ENCODE measurements around the gene NYNRIN.
A peak's percentile ranks its signal among the peaks of the same experiment; 100 is the strongest.

Gene NYNRIN

DNA sequence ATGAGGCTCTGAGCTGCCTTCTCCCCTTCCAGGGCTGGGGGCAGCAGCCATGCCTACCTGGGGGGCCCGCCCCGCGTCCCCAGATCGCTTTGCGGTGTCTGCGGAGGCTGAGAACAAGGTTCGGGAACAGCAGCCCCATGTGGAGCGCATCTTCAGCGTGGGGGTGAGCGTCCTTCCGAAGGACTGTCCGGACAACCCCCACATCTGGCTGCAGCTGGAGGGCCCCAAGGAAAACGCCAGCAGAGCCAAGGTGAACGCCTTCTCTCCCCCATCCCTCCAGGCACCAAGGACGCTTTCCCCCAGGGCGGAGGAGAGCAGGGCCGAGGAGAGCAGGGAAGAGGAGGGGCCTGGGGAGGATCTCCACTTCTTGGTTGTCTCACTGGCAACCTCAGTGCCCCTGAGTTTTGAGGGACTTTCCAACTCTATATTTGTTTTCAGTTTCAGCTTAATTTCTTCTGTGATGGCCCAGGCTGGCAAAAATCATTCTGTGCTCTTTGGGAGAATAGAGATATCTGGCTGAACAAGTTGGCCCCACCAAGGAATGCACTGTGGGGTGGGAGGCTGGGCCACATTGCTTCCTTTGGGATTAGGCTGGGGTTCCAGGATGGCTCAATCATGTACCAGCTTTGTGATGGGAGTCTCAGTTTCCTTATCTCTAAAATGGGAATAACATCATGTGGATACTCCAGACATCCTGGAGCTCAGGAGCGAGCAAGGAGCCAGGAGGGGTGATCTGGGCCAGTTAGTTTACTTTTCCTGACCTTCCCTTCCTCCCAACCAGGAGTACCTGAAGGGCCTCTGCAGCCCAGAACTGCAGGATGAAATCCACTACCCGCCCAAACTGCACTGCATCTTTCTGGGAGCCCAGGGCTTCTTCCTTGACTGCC lies 32.1 kb downstream of the NYNRIN start:
- DNase-seq (ENCODE audit: low read depth, low spot score), result no peak

- peak; percentile 89 for DNase-seq (ENCODE audit: low read depth, low spot score)
These were observed 32.9 kb downstream of the NYNRIN start for GRCh38 chr14:24431569-24432258.

GRCh38 chr14:24432259-24433131 lies 33.7 kb downstream of the NYNRIN start:
- no peak for DNase-seq (ENCODE audit: low read depth, low spot score)

DNA sequence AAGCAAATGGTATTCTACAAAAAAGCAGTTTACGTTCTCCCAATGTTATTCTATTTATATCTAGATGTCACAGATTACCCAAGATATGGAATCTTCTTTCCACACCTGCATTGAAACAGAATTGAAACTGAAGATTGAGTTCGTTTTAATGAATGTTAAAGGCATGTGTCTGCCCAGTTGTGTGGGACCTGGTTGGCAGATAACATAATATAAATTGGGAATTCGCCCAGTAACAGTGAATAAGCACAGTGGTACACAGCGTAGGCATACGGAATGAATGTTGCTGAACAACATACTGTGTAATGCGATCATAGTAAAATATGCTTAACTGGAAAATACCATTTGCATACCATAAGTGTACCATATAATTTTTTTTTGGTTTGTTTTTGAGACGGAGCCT lies 35.2 kb downstream of the NYNRIN start:
- DNase-seq (ENCODE audit: low read depth, low spot score), result no peak

- no peak for DNase-seq (ENCODE audit: low read depth, low spot score)
These were observed 35.9 kb downstream of the NYNRIN start for GRCh38 chr14:24434676-24435075.

DNA sequence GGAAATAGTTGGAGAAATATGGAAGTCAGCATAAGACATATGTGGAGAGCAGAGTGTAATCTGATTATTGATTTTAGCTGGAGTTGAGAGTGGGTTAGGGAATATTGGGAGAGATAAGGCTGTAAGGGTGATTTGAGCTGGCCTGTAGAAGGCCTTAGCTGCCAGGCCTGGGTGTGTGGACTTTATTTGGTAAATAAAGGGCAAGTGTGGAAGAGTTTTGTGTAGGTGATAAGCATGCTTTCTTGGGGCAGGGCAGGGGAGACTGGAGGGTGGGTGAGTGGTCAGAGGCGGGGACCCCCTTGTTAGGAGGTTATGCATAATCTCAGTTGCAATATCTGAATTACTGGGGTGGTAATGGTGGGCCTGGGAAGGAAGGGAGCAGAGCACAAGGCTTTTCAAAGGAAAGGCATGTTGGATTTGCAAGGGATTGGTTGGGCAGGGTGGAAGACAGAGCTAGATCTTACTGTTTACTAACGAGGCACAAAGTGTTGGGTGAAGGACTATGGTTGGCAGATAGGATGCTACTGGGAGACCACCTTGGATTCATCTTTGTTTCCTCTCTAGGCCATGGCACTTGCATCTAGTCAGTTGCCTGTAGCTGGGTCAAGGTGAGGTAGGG lies 36.5 kb downstream of the NYNRIN start:
- DNase-seq (ENCODE audit: low read depth, low spot score), result no peak

DNA sequence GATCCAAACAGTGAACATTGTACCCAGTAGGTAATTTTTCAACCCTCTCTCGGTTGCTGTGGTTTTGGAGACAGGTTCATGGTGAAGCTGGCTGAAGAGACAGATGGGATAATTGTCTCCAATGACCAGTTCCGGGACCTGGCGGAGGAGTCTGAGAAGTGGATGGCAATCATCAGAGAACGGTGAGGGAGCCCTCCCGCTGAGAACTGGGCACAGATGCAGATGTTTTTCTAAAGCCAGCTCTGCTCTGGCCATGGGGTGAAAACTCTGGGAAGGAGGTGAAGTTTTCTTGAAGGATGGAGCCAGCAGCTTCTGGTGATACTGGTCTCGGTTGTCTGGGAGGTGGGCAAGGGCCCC lies 37.2 kb downstream of the NYNRIN start:
- no peak for DNase-seq (ENCODE audit: low read depth, low spot score)

DNA sequence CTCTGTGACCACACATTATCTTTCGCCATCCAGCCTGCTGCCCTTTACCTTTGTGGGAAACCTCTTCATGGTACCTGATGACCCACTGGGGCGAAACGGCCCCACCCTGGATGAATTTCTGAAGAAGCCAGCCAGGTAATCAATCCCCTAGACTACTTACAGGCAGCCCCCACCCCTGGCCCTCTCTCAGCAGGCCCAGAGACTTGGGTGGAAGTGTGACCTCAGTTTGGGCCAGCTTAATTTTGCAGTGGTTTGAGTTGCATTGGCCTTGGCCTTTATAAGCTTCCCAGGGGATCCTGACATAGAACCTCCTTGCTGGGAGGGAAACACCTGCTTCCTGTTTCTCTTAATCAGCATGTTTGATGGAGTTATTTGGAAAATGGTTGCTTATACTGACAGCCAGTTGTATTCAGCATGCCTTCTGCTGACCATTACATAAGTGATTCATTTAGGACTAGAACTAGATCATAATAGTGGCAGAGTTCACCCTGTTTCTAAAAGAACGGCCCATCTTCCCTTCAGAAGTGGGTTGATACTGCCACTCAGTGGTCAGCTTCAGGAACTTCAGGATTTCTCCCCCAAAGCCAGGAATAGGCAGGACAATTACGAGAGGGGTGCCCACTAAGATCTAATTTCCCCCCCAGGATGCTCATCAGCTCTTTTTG lies 37.7 kb downstream of the NYNRIN start:
- DNase-seq (ENCODE audit: low read depth, low spot score), result no peak

GRCh38 chr14:24437020-24437735 lies 38.4 kb downstream of the NYNRIN start:
- no peak for DNase-seq (ENCODE audit: low read depth, low spot score)

GRCh38 chr14:24437736-24438067 lies 38.9 kb downstream of the NYNRIN start:
- no peak for DNase-seq (ENCODE audit: low read depth, low spot score)

DNA sequence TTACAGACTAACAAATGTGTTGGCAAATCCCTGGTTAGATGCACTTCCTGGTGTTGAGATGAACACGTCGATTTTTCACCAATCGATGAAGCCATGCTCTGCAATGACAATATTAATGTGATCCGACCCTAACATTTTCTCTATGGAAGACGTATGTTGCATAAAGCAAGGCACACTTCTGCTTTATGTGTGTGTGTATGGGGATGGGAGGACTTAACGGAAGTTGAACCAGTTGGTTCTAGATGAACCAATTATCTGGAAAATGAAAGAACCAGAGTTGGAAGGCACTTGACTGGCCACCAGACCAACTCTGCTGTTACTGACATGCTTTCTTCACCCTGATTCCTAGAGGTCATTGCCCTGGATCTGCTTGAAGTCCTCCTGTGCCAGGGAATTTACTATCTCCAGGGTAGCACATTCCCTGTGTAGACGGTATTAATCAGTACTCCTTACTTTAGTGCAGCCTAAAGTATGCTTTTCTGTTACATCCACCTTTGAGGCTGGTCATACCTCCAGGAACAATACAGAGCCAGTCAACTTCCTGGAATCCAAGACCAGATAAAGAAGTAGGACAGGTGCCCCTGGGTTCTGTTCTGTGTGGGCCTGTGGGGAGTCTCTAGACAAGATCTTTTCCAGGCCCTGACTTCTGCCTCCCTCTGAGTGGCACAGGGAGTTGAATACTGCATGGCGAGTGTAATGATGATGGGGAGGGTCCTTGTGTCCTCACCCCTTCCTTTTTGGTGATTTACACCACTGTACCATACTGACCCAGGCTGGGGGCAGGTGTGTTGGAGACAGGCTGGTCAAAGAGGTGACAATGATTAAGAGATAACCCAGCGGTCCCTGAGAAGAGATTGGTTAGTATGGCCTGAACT lies 39.7 kb downstream of the NYNRIN start:
- DNase-seq (ENCODE audit: low read depth, low spot score), result no peak

DNA sequence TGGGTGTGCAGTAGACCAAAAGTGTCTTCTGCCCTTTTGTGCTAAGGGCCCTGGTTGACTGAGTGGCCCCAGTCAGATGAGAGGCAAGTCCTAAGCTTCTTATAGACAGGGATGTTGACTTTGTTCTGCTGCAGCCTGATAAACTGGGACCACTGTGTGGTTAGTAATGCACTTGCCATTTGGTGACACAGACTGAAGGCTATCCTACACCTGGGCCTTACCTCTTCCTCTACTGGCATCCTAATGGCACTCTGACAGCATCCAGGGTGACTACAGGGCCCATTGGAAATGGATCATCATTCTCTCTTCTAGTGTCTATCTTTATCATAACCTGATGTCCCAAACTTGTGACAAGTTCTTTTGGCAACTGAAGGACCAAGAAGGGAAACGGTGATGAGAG lies 40.5 kb downstream of the NYNRIN start:
- no peak for DNase-seq (ENCODE audit: low read depth, low spot score)

DNA sequence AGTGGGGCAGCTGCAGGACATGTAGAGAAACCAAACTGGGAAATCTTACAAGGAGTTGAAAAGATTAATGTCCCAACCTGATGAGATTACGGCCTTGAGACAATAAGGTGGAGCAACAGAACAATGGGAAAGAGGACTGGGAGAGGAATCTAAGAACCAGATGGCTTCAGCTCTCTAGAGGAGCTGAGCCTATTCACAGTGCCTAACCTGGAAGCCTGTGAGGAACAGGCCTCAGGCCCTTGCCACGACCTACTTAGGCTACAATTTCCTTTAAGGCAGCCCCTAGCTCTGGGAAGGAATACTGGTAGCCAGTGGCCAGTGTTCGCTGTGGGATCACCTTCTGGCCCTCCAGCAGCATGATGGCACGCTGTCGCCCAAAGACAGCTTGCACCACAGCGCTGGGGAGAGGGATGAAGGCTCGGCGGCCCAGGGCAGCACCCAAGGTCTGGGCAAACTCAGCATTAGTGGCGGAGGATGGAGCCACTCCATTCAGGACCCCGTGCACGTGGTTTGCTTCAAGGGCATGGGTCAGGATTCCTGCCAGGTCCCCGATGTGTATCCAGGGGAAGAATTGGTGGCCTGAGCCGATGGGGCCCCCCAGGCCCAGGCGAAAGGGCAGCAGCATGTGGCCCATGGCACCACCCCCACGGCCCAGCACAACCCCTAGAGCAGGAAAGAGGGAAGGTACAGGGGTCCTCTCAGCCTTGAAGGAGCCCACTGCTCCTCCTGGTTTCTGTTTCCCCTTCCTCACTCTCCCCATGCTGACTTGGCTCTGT lies 41.2 kb downstream of the NYNRIN start:
- DNase-seq (ENCODE audit: low read depth, low spot score), result no peak

DNA sequence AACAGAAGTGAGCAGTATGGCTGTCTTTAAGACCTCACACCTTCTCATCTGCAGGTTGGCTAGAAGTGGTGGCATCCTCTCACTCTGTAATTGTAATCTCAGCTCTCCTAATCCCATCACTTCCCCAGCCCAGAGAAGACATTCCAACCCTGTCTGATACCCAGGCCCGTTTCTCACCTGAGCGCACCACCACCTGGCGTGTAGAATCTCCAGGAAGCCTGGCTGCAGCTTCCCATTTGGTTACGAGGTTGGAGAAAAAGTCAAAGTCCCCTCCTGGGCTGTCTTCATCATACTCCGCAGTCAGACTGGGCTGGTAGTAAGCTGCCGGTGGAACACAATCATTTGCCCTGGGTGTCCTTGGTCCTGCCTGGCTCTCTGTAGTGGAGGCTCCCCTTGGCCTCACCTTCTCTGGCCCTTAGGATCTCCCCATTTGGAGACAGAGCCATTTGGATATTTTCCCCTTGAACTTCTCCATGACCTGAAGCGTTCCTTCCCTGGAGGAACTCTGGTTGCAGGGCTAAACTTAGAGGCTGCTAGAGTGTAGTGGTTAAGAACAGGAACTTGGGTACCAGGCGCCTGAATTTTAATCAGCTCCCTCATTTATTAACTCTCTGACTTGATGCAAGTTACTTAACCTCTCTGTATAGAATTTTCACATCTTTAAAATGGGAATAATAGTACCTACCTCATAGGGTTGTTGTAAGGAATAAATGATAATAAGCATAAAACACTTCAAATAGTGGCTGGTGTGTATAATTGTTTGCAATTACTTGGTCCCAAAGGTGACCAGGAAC lies 42.0 kb downstream of the NYNRIN start:
- no peak for DNase-seq (ENCODE audit: low read depth, low spot score)

DNA sequence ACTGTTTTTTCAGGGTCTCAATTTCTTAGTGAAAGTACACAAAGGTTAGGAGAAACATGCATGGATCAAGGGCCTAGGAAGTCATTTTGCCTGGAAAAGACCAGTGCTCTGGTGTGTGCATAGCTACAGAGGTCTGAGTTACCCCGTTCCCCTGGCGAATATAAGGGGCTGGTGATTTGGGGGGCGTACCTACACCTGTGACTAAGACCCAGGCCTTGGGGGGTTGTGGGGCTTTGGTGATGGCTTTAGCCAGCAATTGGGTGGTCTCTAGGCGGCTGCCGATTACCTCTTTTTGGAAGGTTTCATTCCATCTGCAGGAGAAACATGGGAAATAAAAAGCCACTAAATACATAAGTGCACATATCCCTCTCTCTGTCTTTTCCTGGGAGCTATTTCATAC lies 42.7 kb downstream of the NYNRIN start:
- no peak for DNase-seq (ENCODE audit: low read depth, low spot score)

- DNase-seq (ENCODE audit: low read depth, low spot score), result no peak
These were observed 43.1 kb downstream of the NYNRIN start for GRCh38 chr14:24441904-24442239.

DNA sequence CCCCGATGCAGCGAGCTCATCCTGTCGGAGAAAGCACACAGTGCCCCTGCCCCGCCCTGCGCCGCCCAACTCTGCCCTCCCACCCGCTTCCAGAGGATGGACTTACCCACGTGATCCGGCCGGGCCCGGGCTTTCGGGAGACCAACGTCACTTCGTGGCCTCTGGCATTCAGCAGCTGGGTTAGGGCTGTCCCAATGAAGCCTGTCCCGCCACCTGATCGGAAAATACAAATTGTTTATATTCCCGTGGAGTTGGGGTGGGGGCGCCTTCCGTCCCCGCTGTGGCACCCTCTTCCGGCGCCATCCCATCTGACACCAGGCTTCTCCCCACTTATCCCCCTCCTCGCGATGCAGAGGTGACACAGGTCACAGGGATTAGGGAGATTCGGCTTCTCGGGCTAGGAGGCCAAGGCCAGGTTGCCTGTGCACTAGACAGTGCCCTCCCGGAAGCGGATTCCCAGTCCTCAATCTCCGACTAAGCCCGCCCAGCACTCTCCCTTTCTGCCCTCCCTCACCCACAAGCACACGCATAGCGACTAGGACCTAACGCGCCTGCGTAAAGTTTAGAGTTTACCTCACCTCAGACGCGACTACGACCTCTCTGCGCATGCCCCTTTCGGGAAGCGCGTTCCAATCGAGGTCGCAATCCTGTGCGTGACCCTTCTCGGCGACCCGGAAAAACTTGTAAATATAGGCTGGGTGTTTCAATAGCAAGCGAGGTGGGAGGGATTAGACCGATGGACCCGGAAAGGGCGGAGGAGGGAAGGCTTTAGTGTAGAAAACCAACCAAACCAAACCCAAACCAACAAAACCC lies 43.6 kb downstream of the NYNRIN start, which contains the start of gene SDR39U1:
Gene SDR39U1, minus strand, starts transcription at position 537 of the 813 bp plus-strand sequence. Its CDS starts 7 bp downstream, at position 530.
- DNase-seq (ENCODE audit: low read depth, low spot score), result peak; percentile 96
